Measurements from ENCODE around the gene FN1. TPM values are rescaled to one million over a fixed set of nuclear protein-coding genes. Genes with fewer than 3 reads are reported as not detected.
A peak's percentile ranks its signal among the peaks of the same experiment; 100 is the strongest.
"Not testable (repeated sequence)": the region's sequence is repeated elsewhere in the genome, so short reads cannot be mapped to it uniquely, and the experiment has no call there.

The FN1 gene
- polyA plus RNA-seq, 2 of the 4 experiments (the other 2 are of a cell fraction): 203 to 500 TPM

- TF ChIP-seq ZSCAN20 (CRISPR knock-in tag; IDR thresholded peaks at IDR 0.05) (no peak), POLR2A (IDR thresholded peaks at IDR 0.05; ENCODE audit: low read length) (peak; percentile 82), JUN (IDR thresholded peaks at IDR 0.05) (peak; percentile 51 to 95; a peak in 4 of 5 replicates), EP300 (IDR thresholded peaks at IDR 0.05) (no peak; a peak in 1 of 5 replicates), FOSB (CRISPR knock-in tag; IDR thresholded peaks at IDR 0.05) (no peak), BCL3 (IDR thresholded peaks at IDR 0.05) (peak; percentile 80; the same call in 2 of the 3 replicates), MAFK (IDR thresholded peaks at IDR 0.05; ENCODE audit: partially characterized antibody) (no peak), E2F6 (IDR thresholded peaks at IDR 0.05; ENCODE audit: borderline replicate concordance, low read depth) (peak; percentile 92), NFE2L2 (conservative IDR thresholded peaks at IDR 0.05; ENCODE audit: low read length) (no peak), MYC (IDR thresholded peaks at IDR 0.05; ENCODE audit: borderline replicate concordance, low read length) (peak; percentile 92; the same call in 1 of the 2 replicates), ZC3H11A (IDR thresholded peaks at IDR 0.05) (no peak), HMGXB4 (CRISPR knock-in tag; IDR thresholded peaks at IDR 0.05; ENCODE audit: borderline replicate concordance) (no peak; the same call in 1 of the 2 replicates), ZFP36 (IDR thresholded peaks at IDR 0.05; ENCODE audit: borderline replicate concordance, partially characterized antibody) (peak; percentile 89), MAX (IDR thresholded peaks at IDR 0.05) (peak; percentile 100), MAZ (IDR thresholded peaks at IDR 0.05; ENCODE audit: borderline replicate concordance, low read depth, low read length) (no peak), RCOR1 (IDR thresholded peaks at IDR 0.05; ENCODE audit: low read depth, low read length) (no peak), CBX2 (IDR thresholded peaks at IDR 0.05; ENCODE audit: borderline replicate concordance, low read depth) (no peak), HEYL (CRISPR knock-in tag; IDR thresholded peaks at IDR 0.05) (no peak), BHLHE40 (IDR thresholded peaks at IDR 0.05; ENCODE audit: low read depth, low read length) (no peak), JUNB (IDR thresholded peaks at IDR 0.05) (no peak), POLR2AphosphoS2 (conservative IDR thresholded peaks at IDR 0.05; ENCODE audit: low read length) (no peak), EHMT2 (IDR thresholded peaks at IDR 0.05; ENCODE audit: low read depth) (no peak), FOXS1 (CRISPR knock-in tag; IDR thresholded peaks at IDR 0.05) (no peak), RARB (CRISPR knock-in tag; IDR thresholded peaks at IDR 0.05) (no peak), TP53 (CRISPR knock-in tag; IDR thresholded peaks at IDR 0.05) (no peak), SREBF2 (IDR thresholded peaks at IDR 0.05) (no peak)
Measured at GRCh38 chr2:215311625-215312396, 124.1 kb downstream of the FN1 start, which contains the start of gene ATIC (continued).

GRCh38 chr2:215311259-215311624, 124.6 kb downstream of the FN1 start:
- not testable (repeated sequence) for H3K9me3 ChIP-seq, FAIRE-seq
- ChIA-PET POLR2A (interaction anchor here (0.7 to 1.7 kb wide), 9 partner anchors 13 to 1939 kb away, joined by 3 to 14 read pairs (median 4); no protein-coding TSS in a partner anchor), CTCF (interaction anchor here (1.3 to 1.8 kb wide), 2 partner anchors 9 to 621 kb away, joined by 5 to 7 read pairs; no protein-coding TSS in a partner anchor)
- WGBS (ENCODE audit: missing lambda C conversion rate): 17% methylated on average over 13 of the region's 13 CpGs
- Histone ChIP-seq H3K27ac (peak overlapping the region; percentile 98 to 99), H3K4me3 (peak overlapping the region; percentile 81), H3K4me2 (peak overlapping the region; percentile 87), H3K4me1 (peaks cover 19% of the 10 kb centered on the region)
- DNase-seq (ENCODE audit: low read depth in 1 of 2, low spot score in 1 of 2) (peak in 1 of 2 experiments; percentile 26), ATAC-seq (peak in 1 of 2 experiments; percentile 33; a peak in 3 of 6 replicates)

Other genes starting within 250 kb of the FN1 start
- gene ATIC, start 124.0 kb downstream of the FN1 start, polyA plus RNA-seq (2011; rRNA removed): 328 and 353 TPM in 2 replicates
- 294 to 325 TPM (median 298 TPM) in 3 replicates for gene ATIC, start 124.0 kb downstream of the FN1 start, polyA plus RNA-seq (2017; fragmentation: RNase III; extraction: RNeasy Plus Mini Kit Qiagen cat#74134 plus additional on column Dnase treatment)

Measured in A549 (cell line).